SKM-1 (cell line): Measurements from ENCODE around the gene IL1A.

Source experiments
- DNase-seq: peaks from one replicate; lab custom pipeline; 2025; ENCODE audit not compliant: unreplicated experiment; lab: John Stamatoyannopoulos, UW

The IL1A gene

GRCh38 chr2:112728029-112728362 lies 56.3 kb downstream of the IL1A start:
- DNase-seq, result no peak

GRCh38 chr2:112727276-112728028 lies 56.8 kb downstream of the IL1A start:
- DNase-seq, result no peak

GRCh38 chr2:112726487-112727190 lies 57.7 kb downstream of the IL1A start:
- peak; percentile 83 for DNase-seq

GRCh38 chr2:112725545-112726457 lies 58.5 kb downstream of the IL1A start:
- DNase-seq, result no peak

GRCh38 chr2:112724591-112725525 lies 59.4 kb downstream of the IL1A start:
- peak; percentile 31 for DNase-seq

- no peak for DNase-seq
Observed at GRCh38 chr2:112723995-112724394, 60.3 kb downstream of the IL1A start.
